CD14-positive monocyte (primary cell): Measurements from ENCODE around the gene GLP1R. TPM values are rescaled to one million over a fixed set of nuclear protein-coding genes. Genes with fewer than 3 reads are reported as not detected.

ENCODE experiments used
- DNase-seq, 3 donors: peaks; one replicate each; pipeline ENCODE4 v3.0.0-alpha.2; 2011 to 2022
- H2AFZ ChIP-seq: 2 replicates; pipeline ENCODE4 v1.6.0; 2012; ENCODE audit warnings: mild to moderate bottlenecking, low read depth, low read length, inconsistent platforms; ENCODE audit not compliant: insufficient read depth, poor library complexity, severe bottlenecking
- H3K27ac ChIP-seq, 2 donors: 1 replicate in 1 of 2; 2 replicates in 1 of 2; pipeline ENCODE4 v1.5.1; 2012 to 2013; ENCODE audit warnings: low read length in 2 of 2, control low read depth in 1 of 2, inconsistent platforms in 1 of 2, low read depth in 1 of 2, mild to moderate bottlenecking in 1 of 2
- H3K27me3 ChIP-seq, 2 donors: one replicate each; pipeline versions ENCODE4 v1.6.0 to v1.6.1; 2011 to 2013; ENCODE audit warnings: low read length in 2 of 2; ENCODE audit not compliant: control insufficient read depth in 2 of 2, insufficient read depth in 2 of 2
- H3K36me3 ChIP-seq, 2 donors: replicated peaks in 1 of 2; 1 replicate in 1 of 2; 2 replicates in 1 of 2; pipeline versions ENCODE4 v1.5.1 to v1.6.1; 2012 to 2013; ENCODE audit warnings: low read length in 2 of 2, control low read depth in 1 of 2, inconsistent platforms in 1 of 2, mild to moderate bottlenecking in 1 of 2; ENCODE audit not compliant: insufficient read depth in 2 of 2, control insufficient read depth in 1 of 2
- H3K4me1 ChIP-seq, 2 donors: 1 replicate in 1 of 2; 2 replicates in 1 of 2; pipeline versions ENCODE4 v1.5.1 to v1.6.1; 2012 to 2013; ENCODE audit warnings: low read length in 2 of 2, control low read depth in 1 of 2, inconsistent platforms in 1 of 2, mild to moderate bottlenecking in 1 of 2, moderate library complexity in 1 of 2; ENCODE audit not compliant: insufficient read depth in 2 of 2, control insufficient read depth in 1 of 2
- H3K4me2 ChIP-seq: replicated peaks from 2 replicates; pipeline ENCODE3; 2012; ENCODE audit warnings: low read length, moderate library complexity, mild to moderate bottlenecking; ENCODE audit not compliant: poor library complexity, severe bottlenecking; ENCODE audit errors: extremely low read depth
- H3K4me3 ChIP-seq, 3 experiments: fragments of 200-600 bp in 1 of 3; sonication (generic) in 1 of 3; replicated peaks in 1 of 3; 1 replicate in 2 of 3; 2 replicates in 1 of 3; pipeline ENCODE4 v1.5.1; 2011 to 2013; ENCODE audit warnings: low read length in 3 of 3, mild to moderate bottlenecking in 3 of 3, control low read depth in 2 of 3, low read depth in 2 of 3, inconsistent platforms in 1 of 3, moderate library complexity in 1 of 3
- H3K79me2 ChIP-seq: 2 replicates; pipeline ENCODE4 v1.6.0; 2012; ENCODE audit warnings: mild to moderate bottlenecking, control low read depth, inconsistent platforms, low read length, moderate library complexity; ENCODE audit not compliant: insufficient read depth
- H3K9ac ChIP-seq: 2 replicates; pipeline ENCODE4 v1.6.0; 2017; ENCODE audit warnings: low read length, mild to moderate bottlenecking; ENCODE audit not compliant: insufficient read depth, poor library complexity, severe bottlenecking
- H3K9me3 ChIP-seq, 2 donors: replicated peaks in 1 of 2; 1 replicate in 1 of 2; 2 replicates in 1 of 2; pipeline versions ENCODE4 v1.5.1 to v1.6.1; 2012 to 2013; ENCODE audit warnings: low read length in 2 of 2, control low read depth in 1 of 2; ENCODE audit not compliant: control insufficient read depth in 1 of 2, insufficient read depth in 1 of 2
- H4K20me1 ChIP-seq: 2 replicates; pipeline ENCODE4 v1.6.0; 2012; ENCODE audit warnings: mild to moderate bottlenecking, low read length, control low read depth, moderate library complexity; ENCODE audit not compliant: insufficient read depth
- H3K27ac Mint-ChIP-seq, 7 donors: one replicate each; pipeline ENCODE4 v1.8.0; 2020; ENCODE audit warnings: mild to moderate bottlenecking in 7 of 7, mixed read lengths in 7 of 7, moderate library complexity in 6 of 7, inconsistent platforms in 2 of 7
- H3K27me3 Mint-ChIP-seq, 3 donors: one replicate each; pipeline ENCODE4 v1.8.0; 2021 to 2022; ENCODE audit warnings: low read depth in 3 of 3, mild to moderate bottlenecking in 3 of 3, mixed read lengths in 3 of 3, moderate library complexity in 3 of 3, inconsistent platforms in 1 of 3
- H3K36me3 Mint-ChIP-seq, 2 donors: one replicate each; pipeline ENCODE4 v1.8.0; 2020; ENCODE audit warnings: mixed read lengths in 2 of 2, inconsistent platforms in 1 of 2, mild to moderate bottlenecking in 1 of 2
- H3K4me1 Mint-ChIP-seq: one replicate; pipeline ENCODE4 v1.8.0; 2020; ENCODE audit warnings: mild to moderate bottlenecking, mixed read lengths
- H3K4me3 Mint-ChIP-seq, 2 donors: one replicate each; pipeline ENCODE4 v1.8.0; 2020; ENCODE audit warnings: mild to moderate bottlenecking in 2 of 2, mixed read lengths in 2 of 2, moderate library complexity in 1 of 2
- H3K9me3 Mint-ChIP-seq, 7 donors: one replicate each; pipeline ENCODE4 v1.8.0; 2020 to 2022; ENCODE audit warnings: mixed read lengths in 7 of 7, mild to moderate bottlenecking in 6 of 7, moderate library complexity in 6 of 7, inconsistent platforms in 2 of 7
- WGBS: methylation state at CpG from one replicate; pipeline ENCODE4 v1.1.5; 2013; ENCODE audit warnings: missing lambda C conversion rate; ENCODE audit not compliant: insufficient coverage; 5-methylcytosine and 5-hydroxymethylcytosine counted together
- intact Hi-C, 2 donors: fragments of 100-400 bp; cut with micrococcal nuclease; formaldehyde crosslinking; loops; one replicate each; pipeline versions ENCODE4 v1.15.0 to v1.15.1; 2023
- polyA plus RNA-seq, 3 donors: library from polyadenylated mRNA; depleted of rRNA in 1 of 3; unstranded in 2 of 3; stranded (reverse) in 1 of 3; fragments of 300-500 nt in 2 of 3; fragments of >200 nt in 1 of 3; fragmentation: Illumina TruSeq in 2 of 3; gene quantifications; 1 replicate in 2 of 3; 2 replicates in 1 of 3; pipeline ENCODE4 v1.2.3, GENCODE V29; 2012 to 2021
- TF ChIP-seq, protein P1 (sequence below): fragments of 200-600 bp; IDR thresholded peaks from one replicate; pipeline ENCODE4 v1.8.0; 2022; ENCODE audit warnings: antibody characterized with exemption, mild to moderate bottlenecking

Gene GLP1R
- polyA plus RNA-seq, 3 donors, result not detected

DNA sequence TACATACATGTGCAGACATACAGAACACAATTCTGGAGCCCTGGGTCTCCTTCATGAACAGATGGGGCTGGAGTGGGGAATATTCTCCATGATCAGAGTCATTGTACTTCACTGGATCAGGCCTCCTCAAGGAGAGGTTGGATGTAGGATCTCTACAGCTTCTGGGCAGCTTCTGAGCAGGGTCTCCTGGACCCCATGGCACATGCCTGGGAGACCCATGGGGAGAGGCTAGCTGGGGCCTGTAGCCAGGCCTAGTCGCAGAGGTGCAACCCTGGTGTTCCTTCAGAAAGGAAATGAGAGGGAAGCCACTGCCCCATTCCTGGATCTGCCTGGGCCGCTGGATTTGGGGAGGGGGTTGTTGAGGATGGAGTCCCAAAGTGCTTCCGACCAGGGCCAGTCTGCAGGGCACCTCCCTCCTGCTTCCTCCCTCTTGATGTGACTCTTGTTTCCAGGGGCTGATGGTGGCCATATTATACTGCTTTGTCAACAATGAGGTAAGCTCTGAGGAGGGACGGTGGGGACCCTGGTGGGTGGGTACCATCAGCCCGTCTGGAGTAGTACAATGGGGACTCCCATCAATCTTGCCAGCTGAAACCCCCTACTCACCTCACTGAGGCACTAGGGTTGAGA lies 31.8 kb downstream of the GLP1R start:
- Histone ChIP-seq H3K9ac (no peak overlapping the region), H3K27ac (no peak overlapping the region), H3K4me1 (no peaks in the 10 kb centered on the region), H3K27me3 (no peaks in the 10 kb centered on the region), H3K9me3 (no peaks in the 10 kb centered on the region), H2AFZ (no peak overlapping the region), H3K79me2 (no peaks in the 10 kb centered on the region), H3K36me3 (no peaks in the 10 kb centered on the region), H4K20me1 (no peaks in the 10 kb centered on the region), H3K4me3 (no peak overlapping the region), H3K4me2 (no peak overlapping the region)
- Mint-ChIP-seq H3K36me3 (no peaks in the 10 kb centered on the region), H3K27me3 (peaks cover 7 to 11% (median 9%) of the 10 kb centered on the region in 3 donors), H3K4me3 (no peak overlapping the region), H3K4me1 (no peaks in the 10 kb centered on the region), H3K9me3 (peaks cover 0 to 2% (median 0%) of the 10 kb centered on the region in 7 donors), H3K27ac (no peak overlapping the region)
- TF ChIP-seq, protein P1, sequence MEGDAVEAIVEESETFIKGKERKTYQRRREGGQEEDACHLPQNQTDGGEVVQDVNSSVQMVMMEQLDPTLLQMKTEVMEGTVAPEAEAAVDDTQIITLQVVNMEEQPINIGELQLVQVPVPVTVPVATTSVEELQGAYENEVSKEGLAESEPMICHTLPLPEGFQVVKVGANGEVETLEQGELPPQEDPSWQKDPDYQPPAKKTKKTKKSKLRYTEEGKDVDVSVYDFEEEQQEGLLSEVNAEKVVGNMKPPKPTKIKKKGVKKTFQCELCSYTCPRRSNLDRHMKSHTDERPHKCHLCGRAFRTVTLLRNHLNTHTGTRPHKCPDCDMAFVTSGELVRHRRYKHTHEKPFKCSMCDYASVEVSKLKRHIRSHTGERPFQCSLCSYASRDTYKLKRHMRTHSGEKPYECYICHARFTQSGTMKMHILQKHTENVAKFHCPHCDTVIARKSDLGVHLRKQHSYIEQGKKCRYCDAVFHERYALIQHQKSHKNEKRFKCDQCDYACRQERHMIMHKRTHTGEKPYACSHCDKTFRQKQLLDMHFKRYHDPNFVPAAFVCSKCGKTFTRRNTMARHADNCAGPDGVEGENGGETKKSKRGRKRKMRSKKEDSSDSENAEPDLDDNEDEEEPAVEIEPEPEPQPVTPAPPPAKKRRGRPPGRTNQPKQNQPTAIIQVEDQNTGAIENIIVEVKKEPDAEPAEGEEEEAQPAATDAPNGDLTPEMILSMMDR, result no peak
- intact Hi-C loops, result no loop called here
- no peak for DNase-seq
- 92% methylated on average over 3 of the region's 5 CpGs for WGBS

DNA sequence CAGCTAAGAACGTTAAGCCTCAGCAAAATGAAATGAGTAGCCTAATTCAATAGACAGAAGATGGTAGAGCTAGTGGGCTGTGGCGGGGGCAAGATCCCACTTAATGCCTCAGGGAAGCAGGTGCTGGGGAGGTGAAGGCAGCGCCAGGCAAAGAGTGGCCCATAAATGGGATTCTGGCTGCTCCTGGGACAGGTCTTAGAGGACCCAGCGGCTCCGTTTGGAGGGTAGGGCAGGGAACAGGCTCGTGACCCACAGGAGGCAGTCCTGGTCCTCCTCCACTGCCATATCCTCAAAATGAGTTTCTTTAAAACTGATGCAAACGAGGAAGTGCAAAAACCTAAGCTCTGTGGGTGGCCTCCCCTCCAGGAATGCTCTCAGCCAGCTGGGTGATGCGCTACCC lies 33.7 kb downstream of the GLP1R start:
- H3K4me1 Mint-ChIP-seq, result no peaks in the 10 kb centered on the region
- Histone ChIP-seq H3K4me3 (no peak overlapping the region), H3K9me3 (no peaks in the 10 kb centered on the region), H3K27ac (no peak overlapping the region), H3K79me2 (no peaks in the 10 kb centered on the region), H4K20me1 (no peaks in the 10 kb centered on the region), H3K4me2 (no peak overlapping the region), H3K9ac (no peak overlapping the region), H3K4me1 (no peaks in the 10 kb centered on the region), H2AFZ (no peak overlapping the region), H3K36me3 (no peaks in the 10 kb centered on the region), H3K27me3 (no peaks in the 10 kb centered on the region)
- intact Hi-C loops, result no loop called here
- no peaks in the 10 kb centered on the region for H3K36me3 Mint-ChIP-seq
- TF ChIP-seq, protein P1, result no peak
- H3K9me3 Mint-ChIP-seq, result no peaks in the 10 kb centered on the region
- H3K27me3 Mint-ChIP-seq, result peaks cover 7 to 27% (median 11%) of the 10 kb centered on the region in 3 donors
- H3K27ac Mint-ChIP-seq, result no peak overlapping the region
- no peak for DNase-seq
- WGBS, result 82% methylated on average over 2 of the region's 8 CpGs
- H3K4me3 Mint-ChIP-seq, result no peak overlapping the region
